SKM-1 treated with dmso at 0.1 percent for 144 hours (cell line): ENCODE data around the gene KXD1.
"Not testable (repeated sequence)": the region's sequence is repeated elsewhere in the genome, so short reads cannot be mapped to it uniquely, and the experiment has no call there.

ENCODE experiments used
- DNase-seq: peaks from one replicate; lab custom pipeline; 2025; ENCODE audit not compliant: unreplicated experiment; lab: John Stamatoyannopoulos, UW

KXD1 gene

GRCh38 chr19:18557411-18558201 is at the start of gene KXD1:
Gene KXD1, plus strand, starts transcription at chr19:18557870. Its CDS starts 4,187 bp downstream, at chr19:18562057.
- peak; percentile 99 for DNase-seq

GRCh38 chr19:18508585-18508984 is 49.1 kb upstream of the KXD1 start:
- DNase-seq = no peak

GRCh38 chr19:18510216-18510615 is 47.5 kb upstream of the KXD1 start:
- DNase-seq = no peak

- no peak for DNase-seq
These were observed 43.8 kb upstream of the KXD1 start for GRCh38 chr19:18513868-18514267.

GRCh38 chr19:18514800-18515682 is 42.6 kb upstream of the KXD1 start:
- peak; percentile 73 for DNase-seq

GRCh38 chr19:18515959-18516358 is 41.7 kb upstream of the KXD1 start:
- no peak for DNase-seq

GRCh38 chr19:18517606-18518005 is 40.1 kb upstream of the KXD1 start:
- DNase-seq = no peak

- DNase-seq = no peak
These were observed 39.0 kb upstream of the KXD1 start for GRCh38 chr19:18518639-18519038.

- peak; percentile 46 for DNase-seq
These were observed 37.5 kb upstream of the KXD1 start for GRCh38 chr19:18519962-18520847.

GRCh38 chr19:18520848-18521691 is 36.6 kb upstream of the KXD1 start:
- DNase-seq = no peak

GRCh38 chr19:18521692-18522123 is 36.0 kb upstream of the KXD1 start, which contains the start of gene ELL:
Gene ELL, minus strand, starts transcription at chr19:18522070. Its CDS starts 15 bp downstream, at chr19:18522055.
- DNase-seq = no peak

GRCh38 chr19:18522124-18522861 is 35.4 kb upstream of the KXD1 start:
- peak; percentile 100 for DNase-seq

GRCh38 chr19:18522862-18523440 is 34.7 kb upstream of the KXD1 start:
- DNase-seq = not testable (repeated sequence)

GRCh38 chr19:18523841-18524240 is 33.8 kb upstream of the KXD1 start:
- DNase-seq = no peak

GRCh38 chr19:18526316-18526715 is 31.4 kb upstream of the KXD1 start:
- no peak for DNase-seq

- no peak for DNase-seq
These were observed 27.9 kb upstream of the KXD1 start for GRCh38 chr19:18529782-18530181.

GRCh38 chr19:18531485-18531884 is 26.2 kb upstream of the KXD1 start:
- no peak for DNase-seq

- DNase-seq = no peak
These were observed 25.3 kb upstream of the KXD1 start for GRCh38 chr19:18532168-18532890.
